Measurements from ENCODE around the gene ABHD17A. TPM values are rescaled to one million over a fixed set of nuclear protein-coding genes. Genes with fewer than 3 reads are reported as not detected.

The ABHD17A gene
- total RNA-seq, 2 donors from 2014 or later, result 92.6 to 99.5 TPM

DNA sequence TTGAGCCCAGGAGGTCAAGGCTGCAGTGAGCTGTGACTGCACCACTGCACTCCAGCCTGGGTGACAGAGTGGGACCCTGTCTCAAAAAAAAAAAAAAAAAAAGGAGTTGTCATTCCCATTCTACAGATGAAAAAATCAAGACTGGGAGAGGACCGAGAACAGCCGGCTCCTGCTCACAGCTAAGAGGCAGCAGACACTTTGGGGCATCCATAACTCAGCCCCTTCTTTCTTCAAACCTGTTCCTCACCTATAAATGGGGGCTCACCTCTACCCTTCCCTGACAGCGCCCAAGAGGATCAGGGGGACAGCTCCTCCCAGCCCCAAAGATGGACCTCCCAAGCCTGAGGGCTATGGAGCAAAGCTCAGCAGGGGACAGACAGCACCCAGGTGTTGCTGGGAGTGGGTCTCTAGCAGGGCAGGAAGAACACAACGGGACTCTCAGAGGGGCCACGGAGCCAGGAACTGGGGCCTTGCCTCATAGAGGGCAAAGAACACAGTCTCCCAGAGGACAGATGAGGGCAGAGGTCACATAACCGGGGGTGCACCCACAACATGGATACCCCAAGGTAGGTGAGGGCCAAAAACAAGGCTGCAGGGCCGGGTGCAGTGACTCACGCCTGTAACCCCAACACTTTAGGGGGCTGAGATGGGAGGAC, 18.5 kb downstream of the ABHD17A start:
- H3K27ac ChIP-seq, result no peak overlapping the region
- H3K4me1 ChIP-seq, result peaks cover 0 to 19% of the 10 kb centered on the region in 2 donors
- H3K36me3 ChIP-seq, result peaks cover 4% of the 10 kb centered on the region
- H3K27me3 ChIP-seq, result no peaks in the 10 kb centered on the region
- no peaks in the 10 kb centered on the region for H3K9me3 ChIP-seq
- TF ChIP-seq CTCF (IDR thresholded peaks at IDR 0.05), result no peak
- DNase-seq (ENCODE audit: low spot score), result no peak
- H3K4me3 ChIP-seq, result no peak overlapping the region

GRCh38 chr19:1865172-1866010, 19.9 kb downstream of the ABHD17A start:
- H3K4me3 ChIP-seq, result peak overlapping the region in 1 of 2 donors; percentile 64
- H3K27ac ChIP-seq, result peak overlapping the region; percentile 88 to 90
- H3K9me3 ChIP-seq, result no peaks in the 10 kb centered on the region

GRCh38 chr19:1864480-1865171, 20.7 kb downstream of the ABHD17A start:
- H3K36me3 ChIP-seq, result no peaks in the 10 kb centered on the region
- H3K4me3 ChIP-seq, result peak overlapping the region; percentile 64 to 66
- H3K4me1 ChIP-seq, result peaks cover 0 to 39% of the 10 kb centered on the region in 2 donors
- H3K9me3 ChIP-seq, result no peaks in the 10 kb centered on the region
- no peaks in the 10 kb centered on the region for H3K27me3 ChIP-seq
- H3K27ac ChIP-seq, result peak overlapping the region; percentile 88 to 90
- DNase-seq (ENCODE audit: low spot score), result no peak
- TF ChIP-seq CTCF (IDR thresholded peaks at IDR 0.05), result peak; percentile 74 to 95

More at GRCh38 chr19:1865172-1866010, 19.9 kb downstream of the ABHD17A start:
- H3K36me3 ChIP-seq, result no peaks in the 10 kb centered on the region
- no peak for DNase-seq (ENCODE audit: low spot score)
- no peaks in the 10 kb centered on the region for H3K27me3 ChIP-seq
- no peak for TF ChIP-seq CTCF (IDR thresholded peaks at IDR 0.05)
- H3K4me1 ChIP-seq, result peaks cover 0 to 31% of the 10 kb centered on the region in 2 donors

GRCh38 chr19:1863638-1864479, 21.4 kb downstream of the ABHD17A start:
- Histone ChIP-seq H3K27ac (peak overlapping the region; percentile 88 to 90), H3K36me3 (no peaks in the 10 kb centered on the region), H3K4me3 (peak overlapping the region; percentile 66 to 71), H3K27me3 (no peaks in the 10 kb centered on the region), H3K4me1 (peaks cover 0 to 46% of the 10 kb centered on the region in 2 donors), H3K9me3 (no peaks in the 10 kb centered on the region)
- peak; percentile 84 for DNase-seq (ENCODE audit: low spot score)
- TF ChIP-seq CTCF (IDR thresholded peaks at IDR 0.05), result no peak

DNA sequence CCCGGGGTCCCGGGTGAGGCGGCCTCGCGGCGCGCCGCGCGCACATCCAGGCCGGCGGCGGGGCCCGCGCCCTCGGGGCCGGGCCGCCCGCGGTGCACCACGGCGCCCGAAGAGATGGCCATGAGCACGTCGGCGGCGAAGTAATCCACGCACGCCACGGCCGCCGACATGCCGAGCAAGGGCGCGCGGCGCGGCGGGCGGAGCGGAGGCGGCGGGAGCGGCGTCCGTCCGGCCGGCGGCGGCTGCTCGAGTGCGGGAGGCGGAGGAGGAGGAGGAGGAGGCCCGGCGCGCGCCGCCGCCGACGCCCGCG, 22.0 kb downstream of the ABHD17A start, which contains the start of gene KLF16:
KLF16 (minus strand) TSS at position 252 of the 310 bp plus-strand sequence; CDS start at position 170, 82 bp downstream.
- no peak for DNase-seq (ENCODE audit: low spot score)
- Histone ChIP-seq H3K27me3 (no peaks in the 10 kb centered on the region), H3K36me3 (no peaks in the 10 kb centered on the region), H3K9me3 (no peaks in the 10 kb centered on the region), H3K4me3 (peak within 1 kb of the TSS; percentile 71 to 73), H3K27ac (peak within 1 kb of the TSS; percentile 88 to 90), H3K4me1 (peaks cover 0 to 52% of the 10 kb centered on the region in 2 donors)
- TF ChIP-seq CTCF (IDR thresholded peaks at IDR 0.05), result no peak

Data from right atrium auricular region (tissue), 2 donors.